ENCODE data around the gene COL23A1.

Gene COL23A1

DNA sequence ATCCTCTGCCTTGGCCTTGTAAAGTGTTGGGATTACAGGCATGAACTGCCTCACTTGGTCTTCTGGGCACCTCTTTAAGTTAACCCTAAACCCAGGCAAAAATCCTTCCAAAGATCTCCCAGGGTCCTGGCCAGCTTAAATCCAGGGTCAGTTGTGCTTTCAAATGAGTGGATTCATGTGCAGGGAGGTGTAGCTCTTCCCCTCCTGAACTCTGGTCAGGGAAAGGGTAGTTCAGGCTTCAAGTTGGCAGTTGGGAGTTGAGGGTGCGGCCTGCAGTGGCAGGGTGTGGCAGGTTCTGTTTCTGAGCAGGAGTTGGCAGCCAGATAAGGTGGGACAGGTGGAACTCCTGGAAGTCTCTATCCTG, 382.3 kb downstream of the COL23A1 start:
- H3K4me3 ChIP-seq (ENCODE audit: low read depth, low read length) = no peak overlapping the region
- DNase-seq (ENCODE audit: low read depth) = no peak
- TF ChIP-seq, protein P1, sequence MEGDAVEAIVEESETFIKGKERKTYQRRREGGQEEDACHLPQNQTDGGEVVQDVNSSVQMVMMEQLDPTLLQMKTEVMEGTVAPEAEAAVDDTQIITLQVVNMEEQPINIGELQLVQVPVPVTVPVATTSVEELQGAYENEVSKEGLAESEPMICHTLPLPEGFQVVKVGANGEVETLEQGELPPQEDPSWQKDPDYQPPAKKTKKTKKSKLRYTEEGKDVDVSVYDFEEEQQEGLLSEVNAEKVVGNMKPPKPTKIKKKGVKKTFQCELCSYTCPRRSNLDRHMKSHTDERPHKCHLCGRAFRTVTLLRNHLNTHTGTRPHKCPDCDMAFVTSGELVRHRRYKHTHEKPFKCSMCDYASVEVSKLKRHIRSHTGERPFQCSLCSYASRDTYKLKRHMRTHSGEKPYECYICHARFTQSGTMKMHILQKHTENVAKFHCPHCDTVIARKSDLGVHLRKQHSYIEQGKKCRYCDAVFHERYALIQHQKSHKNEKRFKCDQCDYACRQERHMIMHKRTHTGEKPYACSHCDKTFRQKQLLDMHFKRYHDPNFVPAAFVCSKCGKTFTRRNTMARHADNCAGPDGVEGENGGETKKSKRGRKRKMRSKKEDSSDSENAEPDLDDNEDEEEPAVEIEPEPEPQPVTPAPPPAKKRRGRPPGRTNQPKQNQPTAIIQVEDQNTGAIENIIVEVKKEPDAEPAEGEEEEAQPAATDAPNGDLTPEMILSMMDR (conservative IDR thresholded peaks at IDR 0.05; ENCODE audit: low read depth, low read length) = no peak

DNA sequence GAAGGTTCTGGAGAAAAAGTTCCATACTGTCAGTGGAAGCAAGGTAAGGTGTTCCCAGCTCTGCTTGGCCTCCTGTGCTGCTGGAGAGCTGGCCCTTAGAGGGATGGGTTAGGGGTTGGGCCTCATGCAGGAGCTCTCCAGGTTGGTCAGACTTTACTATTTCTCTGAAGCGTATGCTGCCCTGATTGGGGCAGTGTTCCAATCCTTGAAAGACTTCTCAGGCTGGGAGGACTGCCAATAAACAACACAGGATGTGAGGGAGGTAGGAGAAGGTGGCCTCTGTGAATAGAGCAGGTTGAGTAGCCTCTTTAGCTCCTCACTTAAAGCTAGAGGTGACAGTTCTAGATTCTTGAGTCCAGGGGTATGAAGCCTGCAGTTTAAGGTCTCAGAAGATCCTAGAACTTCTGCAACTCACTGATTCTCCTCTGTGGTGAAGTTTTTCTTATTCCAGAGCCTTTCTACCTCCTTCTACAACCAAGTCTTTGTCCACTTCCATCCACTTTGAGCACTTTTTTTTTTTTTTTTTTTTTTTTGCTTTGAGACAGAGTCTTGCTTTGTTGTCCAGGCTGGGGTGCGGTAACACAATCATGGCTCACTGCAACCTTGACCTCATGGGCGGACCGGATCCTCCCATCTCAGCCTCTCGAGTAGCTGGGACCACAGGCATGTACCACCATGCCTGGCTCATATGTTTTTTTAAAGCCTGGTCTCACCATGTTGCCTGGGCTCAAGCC, 382.8 kb downstream of the COL23A1 start:
- TF ChIP-seq, protein P1 (conservative IDR thresholded peaks at IDR 0.05; ENCODE audit: low read depth, low read length) = no peak
- DNase-seq (ENCODE audit: low read depth) = peak; percentile 86
- no peak overlapping the region for H3K4me3 ChIP-seq (ENCODE audit: low read depth, low read length)

DNA sequence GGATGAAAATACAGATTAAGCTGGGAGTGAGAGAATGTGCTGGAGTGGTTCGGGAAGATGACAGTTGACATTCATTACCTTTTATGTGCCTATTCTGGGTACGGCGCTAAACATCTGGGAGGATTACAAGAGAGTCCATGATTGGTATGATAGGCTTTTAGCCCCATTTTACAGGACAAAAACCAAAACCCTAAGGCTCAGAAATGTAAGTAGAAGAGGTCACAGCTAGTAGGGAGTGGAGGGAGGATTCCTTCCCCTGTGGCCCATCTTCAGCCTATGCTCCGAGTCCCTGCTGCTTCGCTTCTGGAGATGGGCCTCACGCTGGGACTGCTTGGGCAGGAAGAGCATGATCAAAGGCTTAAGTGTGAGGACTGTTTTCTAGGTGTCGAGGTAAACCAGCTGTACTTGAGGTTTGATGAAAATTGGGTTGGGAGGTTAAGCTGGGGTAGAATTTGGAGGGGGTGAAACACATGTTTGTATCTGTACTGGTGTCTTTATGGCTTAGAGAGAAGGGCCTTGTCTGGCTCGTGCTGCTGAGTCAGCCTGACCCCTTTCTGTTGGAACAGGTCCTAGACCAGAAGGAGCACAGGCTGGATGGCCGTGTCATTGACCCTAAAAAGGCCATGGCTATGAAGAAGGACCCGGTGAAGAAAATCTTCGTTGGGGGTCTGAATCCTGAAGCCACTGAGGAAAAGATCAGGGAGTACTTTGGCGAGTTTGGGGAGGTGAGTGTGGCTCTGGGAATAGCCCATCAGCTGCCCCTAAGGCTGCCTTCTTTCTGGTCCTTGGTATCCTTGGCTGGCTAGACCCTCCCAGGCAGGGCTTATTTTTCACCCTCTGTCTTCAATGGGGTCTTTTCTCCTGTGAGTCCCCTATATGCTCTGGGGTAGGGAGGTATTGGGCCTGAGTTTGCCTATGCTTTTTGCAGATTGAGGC, 383.8 kb downstream of the COL23A1 start:
- H3K4me3 ChIP-seq (ENCODE audit: low read depth, low read length) = peak overlapping the region; percentile 89
- DNase-seq (ENCODE audit: low read depth) = peak; percentile 49
- TF ChIP-seq, protein P1 (conservative IDR thresholded peaks at IDR 0.05; ENCODE audit: low read depth, low read length) = no peak

DNA sequence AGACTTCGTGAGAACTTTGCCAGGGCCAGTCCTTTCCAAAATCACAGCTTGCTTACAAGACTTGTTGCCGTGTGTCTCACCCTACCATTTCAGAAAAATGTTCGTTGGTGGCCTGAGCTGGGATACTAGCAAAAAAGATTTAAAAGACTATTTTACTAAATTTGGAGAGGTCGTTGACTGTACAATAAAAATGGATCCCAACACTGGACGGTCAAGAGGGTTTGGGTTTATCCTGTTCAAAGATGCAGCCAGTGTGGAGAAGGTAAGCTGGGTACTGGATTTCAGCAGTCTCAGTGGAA, 384.5 kb downstream of the COL23A1 start:
- peak overlapping the region; percentile 89 for H3K4me3 ChIP-seq (ENCODE audit: low read depth, low read length)
- DNase-seq (ENCODE audit: low read depth) = no peak
- TF ChIP-seq, protein P1 (conservative IDR thresholded peaks at IDR 0.05; ENCODE audit: low read depth, low read length) = no peak

DNA sequence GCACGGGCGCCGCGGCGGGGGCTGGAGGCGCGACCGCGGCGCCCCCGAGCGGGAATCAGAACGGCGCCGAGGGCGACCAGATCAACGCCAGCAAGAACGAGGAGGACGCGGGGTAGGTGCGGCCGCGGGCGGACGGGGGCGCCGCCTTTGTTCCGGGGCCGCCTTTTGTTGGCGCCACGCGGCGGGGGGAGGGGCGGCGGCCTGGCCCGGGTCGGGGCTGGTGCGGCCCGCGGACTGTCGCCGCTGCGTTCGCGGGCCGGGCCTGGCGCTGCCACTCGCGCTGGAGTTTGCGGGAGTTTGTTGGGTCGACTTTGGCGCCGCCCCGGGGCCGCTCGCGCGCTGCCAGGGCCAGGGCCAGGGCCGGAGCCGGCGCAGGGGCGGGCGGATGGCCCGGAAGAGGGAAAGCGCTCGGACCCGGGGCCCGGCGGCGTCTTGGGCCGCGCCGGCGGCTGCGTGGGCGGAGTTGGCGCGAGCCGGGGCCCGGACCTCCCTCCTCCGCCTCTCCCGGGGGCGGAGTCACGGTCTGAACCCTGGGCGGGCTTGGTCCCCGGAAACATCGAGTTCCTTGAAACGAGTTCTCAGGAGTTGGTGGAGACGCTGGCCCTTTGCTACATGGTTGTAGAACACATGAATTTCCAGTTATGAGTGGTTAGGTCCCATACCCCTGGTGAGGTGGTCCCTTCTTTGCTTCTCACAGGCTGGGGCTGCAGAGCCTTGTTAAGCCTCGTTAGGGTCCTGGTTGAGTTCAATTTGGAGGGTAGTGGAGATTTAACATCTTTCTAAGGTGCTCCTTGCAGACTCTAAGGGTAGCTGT, 385.1 kb downstream of the COL23A1 start:
- peak overlapping the region; percentile 89 for H3K4me3 ChIP-seq (ENCODE audit: low read depth, low read length)
- DNase-seq (ENCODE audit: low read depth) = peak; percentile 81
- TF ChIP-seq, protein P1 (conservative IDR thresholded peaks at IDR 0.05; ENCODE audit: low read depth, low read length) = no peak

DNA sequence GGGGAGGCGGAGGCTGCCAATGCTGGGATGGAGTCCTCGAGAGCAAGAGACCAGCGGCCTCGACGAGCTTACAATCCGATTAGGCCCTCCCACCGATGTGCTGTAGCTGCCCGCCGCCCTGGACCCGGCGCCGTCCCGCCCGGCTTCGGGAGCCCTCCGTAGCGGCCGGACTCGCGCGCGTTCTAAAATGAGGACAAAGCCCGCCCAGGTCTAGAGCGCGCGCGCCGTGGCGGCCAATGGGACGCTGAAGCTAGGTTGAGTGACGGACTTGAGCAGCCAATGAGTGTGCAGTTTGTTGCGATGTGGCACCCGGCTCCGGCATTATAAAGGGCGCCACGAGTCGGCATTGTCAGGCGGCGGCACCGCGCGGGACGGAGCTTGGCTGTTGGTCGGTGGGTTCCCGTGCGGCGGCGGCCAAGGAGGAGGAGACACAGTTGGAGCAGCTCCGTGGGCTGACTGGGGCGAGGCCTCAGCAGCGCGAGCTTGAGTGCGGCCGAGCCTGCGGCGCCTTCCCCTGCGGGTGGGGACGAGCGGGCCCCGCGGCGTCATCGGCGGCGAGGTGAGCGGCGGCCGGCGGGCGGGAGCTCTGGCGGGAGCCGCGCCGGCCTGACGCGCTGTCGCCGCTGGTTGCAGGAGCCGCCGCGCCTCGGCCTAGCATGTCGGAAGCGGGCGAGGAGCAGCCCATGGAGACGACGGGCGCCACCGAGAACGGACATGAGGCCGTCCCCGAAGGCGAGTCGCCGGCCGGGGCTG, 385.8 kb downstream of the COL23A1 start, which contains the start of gene HNRNPAB:
TSS of gene HNRNPAB (plus strand) at position 352 of the 753 bp plus-strand sequence. CDS start at position 657, 305 bp downstream.
- peak; percentile 98 for DNase-seq (ENCODE audit: low read depth)
- peak within 1 kb of the TSS; percentile 89 for H3K4me3 ChIP-seq (ENCODE audit: low read depth, low read length)
- TF ChIP-seq, protein P1 (conservative IDR thresholded peaks at IDR 0.05; ENCODE audit: low read depth, low read length) = no peak
